IgD-negative memory B cell (primary cell): ENCODE measurements around the gene CPZ. TPM values are rescaled to one million over a fixed set of nuclear protein-coding genes. Genes with fewer than 3 reads are reported as not detected.

ENCODE experiments used
- H3K27ac Mint-ChIP-seq, 3 donors: one replicate each; pipeline ENCODE4 v1.8.0; 2020 to 2022; ENCODE audit warnings: mild to moderate bottlenecking in 3 of 3, mixed read lengths in 3 of 3, moderate library complexity in 1 of 3
- H3K27me3 Mint-ChIP-seq: one replicate; pipeline ENCODE4 v1.8.0; 2021; ENCODE audit warnings: mixed read lengths
- H3K36me3 Mint-ChIP-seq: one replicate; pipeline ENCODE4 v1.8.0; 2020; ENCODE audit warnings: mild to moderate bottlenecking, mixed read lengths
- H3K4me1 Mint-ChIP-seq, 3 donors: one replicate each; pipeline ENCODE4 v1.8.0; 2020 to 2022; ENCODE audit warnings: mixed read lengths in 3 of 3, mild to moderate bottlenecking in 1 of 3
- H3K4me3 Mint-ChIP-seq, 4 donors: one replicate each; pipeline ENCODE4 v1.8.0; 2020 to 2022; ENCODE audit warnings: mild to moderate bottlenecking in 4 of 4, mixed read lengths in 4 of 4, moderate library complexity in 3 of 4
- H3K9me3 Mint-ChIP-seq, 3 donors: one replicate each; pipeline ENCODE4 v1.8.0; 2020 to 2021; ENCODE audit warnings: mixed read lengths in 3 of 3, mild to moderate bottlenecking in 1 of 3
- polyA plus RNA-seq: library from polyadenylated mRNA; unstranded; fragments of 300-500 nt; fragmentation: Illumina TruSeq; gene quantifications from one replicate; pipeline ENCODE4 v1.2.3, GENCODE V29; 2021

Gene CPZ
- polyA plus RNA-seq, 1 donor from 2014 or later = not detected

- no peaks in the 10 kb centered on the region for H3K36me3 Mint-ChIP-seq
- H3K4me3 Mint-ChIP-seq = no peak overlapping the region
- H3K9me3 Mint-ChIP-seq = peaks cover 0 to 2% (median 0%) of the 10 kb centered on the region in 3 donors
- peaks cover 4% of the 10 kb centered on the region for H3K27me3 Mint-ChIP-seq
- peaks cover 0 to 2% (median 0%) of the 10 kb centered on the region in 3 donors for H3K4me1 Mint-ChIP-seq
- H3K27ac Mint-ChIP-seq = no peak overlapping the region
Observed at GRCh38 chr4:8662776-8663175, 70.2 kb downstream of the CPZ start.

- Mint-ChIP-seq H3K27ac (no peak overlapping the region), H3K9me3 (peaks cover 2 to 7% (median 5%) of the 10 kb centered on the region in 3 donors), H3K36me3 (no peaks in the 10 kb centered on the region), H3K4me1 (peaks cover 0 to 2% (median 0%) of the 10 kb centered on the region in 3 donors), H3K4me3 (no peak overlapping the region), H3K27me3 (peaks cover 4% of the 10 kb centered on the region)
Observed at GRCh38 chr4:8664031-8664805, 71.7 kb downstream of the CPZ start.

DNA sequence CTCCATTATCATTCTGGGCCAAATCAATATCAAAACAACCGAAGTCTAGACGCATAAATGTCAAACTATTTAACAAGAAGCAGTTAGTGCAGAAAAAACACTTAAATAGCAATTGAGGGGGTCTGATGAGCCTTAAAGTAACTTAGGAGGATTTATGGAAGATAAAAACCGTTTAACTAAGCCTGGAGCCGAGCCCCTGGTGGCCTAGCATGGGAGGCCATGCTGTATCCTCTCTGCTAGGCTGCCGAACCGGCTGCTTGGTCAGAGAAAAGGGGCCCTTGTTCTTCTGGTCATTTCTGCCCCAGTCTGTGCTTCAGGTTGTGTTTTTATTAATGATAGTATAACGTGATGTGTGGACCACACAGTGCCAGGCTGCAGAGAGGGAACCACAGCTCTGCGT lies 72.4 kb downstream of the CPZ start:
- H3K27me3 Mint-ChIP-seq = peaks cover 4% of the 10 kb centered on the region
- H3K4me3 Mint-ChIP-seq = no peak overlapping the region
- H3K4me1 Mint-ChIP-seq = peaks cover 0 to 2% (median 0%) of the 10 kb centered on the region in 3 donors
- no peak overlapping the region for H3K27ac Mint-ChIP-seq
- H3K36me3 Mint-ChIP-seq = no peaks in the 10 kb centered on the region
- peaks cover 2 to 7% (median 5%) of the 10 kb centered on the region in 3 donors for H3K9me3 Mint-ChIP-seq

DNA sequence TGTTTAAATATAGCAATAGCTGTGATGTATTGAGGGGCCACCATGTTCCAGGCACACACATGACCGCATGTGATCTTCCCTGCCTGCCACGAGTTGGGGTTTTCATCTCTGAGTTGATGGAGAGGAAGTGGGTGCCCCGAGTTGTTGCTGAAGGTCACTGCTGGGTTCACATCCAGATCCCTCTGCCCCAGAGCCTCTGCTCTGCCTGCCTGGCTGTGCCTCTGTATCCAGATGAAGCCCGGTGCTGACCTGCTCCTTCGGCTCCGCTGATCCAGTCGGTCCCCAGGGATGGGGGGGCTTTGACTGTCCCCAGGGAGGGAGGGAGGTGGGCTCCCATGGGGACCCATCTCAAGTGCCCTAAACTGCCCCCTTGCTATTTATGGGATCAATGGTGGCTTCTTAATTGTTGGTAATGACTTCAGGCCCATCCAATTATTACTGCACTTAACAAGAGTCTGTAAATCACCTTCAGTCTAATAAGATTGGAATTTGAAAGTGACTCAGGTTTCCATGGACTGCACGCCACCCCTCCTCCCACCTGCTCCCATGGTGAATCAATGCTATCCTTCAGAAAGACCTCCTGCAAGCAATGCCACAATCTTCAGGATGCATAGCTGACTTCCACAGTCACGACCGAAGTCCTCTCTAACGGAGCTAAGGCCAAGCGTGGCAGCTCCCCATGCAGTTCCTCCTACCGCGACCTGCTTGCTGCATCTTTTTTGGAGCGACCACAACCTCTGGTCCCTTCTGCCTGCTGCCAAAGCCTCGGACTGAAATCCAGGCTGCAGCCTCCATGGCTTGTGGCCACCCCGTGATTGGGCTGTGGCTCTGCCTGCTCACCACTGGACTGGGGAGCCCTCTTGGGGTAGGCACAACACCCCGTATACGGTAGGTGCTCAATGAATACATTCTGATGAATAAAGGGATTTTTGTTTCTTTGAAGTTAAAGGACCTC lies 73.1 kb downstream of the CPZ start:
- peaks cover under 1% of the 10 kb centered on the region for H3K27me3 Mint-ChIP-seq
- no peak overlapping the region for H3K4me3 Mint-ChIP-seq
- peaks cover 0 to under 1% (median 0%) of the 10 kb centered on the region in 3 donors for H3K4me1 Mint-ChIP-seq
- peaks cover 0 to 7% (median 5%) of the 10 kb centered on the region in 3 donors for H3K9me3 Mint-ChIP-seq
- H3K36me3 Mint-ChIP-seq = no peaks in the 10 kb centered on the region
- H3K27ac Mint-ChIP-seq = no peak overlapping the region

DNA sequence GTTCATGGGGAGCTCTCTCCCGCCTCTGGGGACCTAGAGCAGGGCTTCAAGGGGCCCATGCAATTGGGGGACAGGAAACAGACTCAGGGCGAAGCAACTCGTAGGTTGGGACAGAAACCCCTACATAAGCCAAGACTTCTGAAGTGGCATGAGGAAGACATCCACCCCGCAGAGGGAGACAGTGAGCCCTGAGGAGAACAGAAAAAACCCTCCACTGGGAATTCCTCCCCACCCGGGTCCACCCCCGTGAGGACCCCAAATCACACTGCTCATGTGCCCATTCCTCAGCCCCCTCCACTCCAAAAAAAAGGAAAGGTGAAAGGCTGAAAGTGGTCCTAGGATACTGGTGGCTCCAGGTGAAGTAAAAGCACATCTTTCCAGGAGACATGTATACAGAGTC lies 74.0 kb downstream of the CPZ start:
- peaks cover 0 to 12% (median 5%) of the 10 kb centered on the region in 3 donors for H3K9me3 Mint-ChIP-seq
- no peaks in the 10 kb centered on the region for H3K36me3 Mint-ChIP-seq
- H3K4me3 Mint-ChIP-seq = no peak overlapping the region
- no peaks in the 10 kb centered on the region for H3K27me3 Mint-ChIP-seq
- H3K4me1 Mint-ChIP-seq = no peaks in the 10 kb centered on the region
- no peak overlapping the region for H3K27ac Mint-ChIP-seq

Other genes with a start within 250 kb of the CPZ start
- 13.1 TPM for gene ACOX3, start 152.0 kb upstream of the CPZ start, polyA plus RNA-seq
- 18.0 TPM for gene TRMT44, start 152.0 kb upstream of the CPZ start, polyA plus RNA-seq
- not detected for gene GPR78, start 12.4 kb upstream of the CPZ start, polyA plus RNA-seq